ENCODE data around the gene RAB3IL1. TPM values are rescaled to one million over a fixed set of nuclear protein-coding genes. Genes with fewer than 3 reads are reported as not detected.

The RAB3IL1 gene
- total RNA-seq, 1 experiment from 2014 or later, result 7.9 TPM

DNA sequence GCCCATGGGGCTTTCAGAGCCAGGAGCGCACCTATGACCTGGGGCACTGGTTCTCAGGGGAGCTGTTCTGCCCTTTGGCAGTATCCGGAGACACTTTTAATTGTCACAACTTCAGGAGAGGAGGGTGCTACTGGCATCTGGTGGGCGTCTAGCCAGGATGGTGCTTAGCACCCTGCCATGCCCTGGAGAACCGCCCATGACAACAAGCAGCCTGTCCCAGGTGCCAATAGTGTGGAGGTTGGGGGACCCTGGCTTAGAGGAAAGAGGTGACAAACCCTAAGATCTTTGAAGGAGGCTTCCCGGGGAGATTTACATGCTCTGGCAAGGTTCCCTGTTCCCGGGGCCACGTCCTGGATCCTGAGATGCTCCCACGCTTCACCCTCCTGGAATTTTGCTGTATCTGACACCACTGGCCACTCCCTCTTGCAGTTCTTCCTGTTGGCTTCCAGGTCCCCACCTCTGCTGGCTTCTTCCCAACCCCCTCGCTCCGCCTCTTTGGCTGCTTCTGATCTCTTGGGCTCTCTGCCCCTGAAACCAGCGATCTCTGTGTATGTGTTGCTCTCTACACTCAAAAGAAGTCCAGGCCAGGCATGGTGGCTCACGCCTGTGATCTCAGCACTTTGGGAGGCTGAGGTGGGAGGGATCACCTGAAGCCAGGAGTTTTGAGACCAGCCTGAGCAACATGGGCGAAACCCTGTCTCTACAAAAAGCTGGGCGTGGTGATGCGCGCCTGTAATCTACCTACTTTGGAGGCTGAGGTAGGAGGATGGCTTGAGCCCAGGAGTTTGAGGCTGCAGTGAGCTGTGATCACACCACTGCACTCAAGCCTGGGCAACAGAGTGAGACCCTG is 57.1 kb downstream of the RAB3IL1 start:
- ChIA-PET POLR2A (ENCODE audit: unreplicated experiment) (no interaction called here), CTCF (no interaction called here)
- H3K79me2 ChIP-seq (ENCODE audit: low read length), result no peaks in the 10 kb centered on the region
- no peaks in the 10 kb centered on the region for H3K27me3 ChIP-seq (ENCODE audit: low read length)
- no peak overlapping the region for H3K27ac ChIP-seq (ENCODE audit: low read length)
- H4K20me1 ChIP-seq (ENCODE audit: low read length), result 0 out of 2 replicates have a peak, but pooled peaks cover 3% of the 10 kb centered on the region
- DNase-seq (peak; percentile 20), ATAC-seq (peak; percentile 18; the same call in 1 of the 2 replicates)
- intact Hi-C loops (cut with micrococcal nuclease), result no loop called here
- H3K9ac ChIP-seq (ENCODE audit: low read length), result no peak overlapping the region
- no peak for TF ChIP-seq EZH2 (IDR thresholded peaks at IDR 0.05; ENCODE audit: low read length, unreplicated experiment)
- TF ChIP-seq CTCF (conservative IDR thresholded peaks at IDR 0.05; ENCODE audit: low read depth, low read length), result no peak
- TF ChIP-seq EZH2phosphoT487 (IDR thresholded peaks at IDR 0.05; ENCODE audit: borderline replicate concordance, low read length), result no peak
- H3F3A ChIP-seq (ENCODE audit: low read length, unreplicated experiment), result no peaks in the 10 kb centered on the region
- H3K9me2 ChIP-seq (replicated peaks; ENCODE audit: low read length), result no peaks in the 10 kb centered on the region
- no peak overlapping the region for H2AFZ ChIP-seq (ENCODE audit: low read length)
- no peak overlapping the region for H3K4me2 ChIP-seq (ENCODE audit: low read length)
- no peaks in the 10 kb centered on the region for H3K4me1 ChIP-seq (ENCODE audit: insufficient read depth, low read length)
- no TSS peak for BruUV-seq (replicated peaks)
- no peaks in the 10 kb centered on the region for H3K9me3 ChIP-seq (ENCODE audit: low read length)
- peaks cover 12% of the 10 kb centered on the region for H3K36me3 ChIP-seq (ENCODE audit: low read depth, low read length)
- no peak overlapping the region for H3K4me3 ChIP-seq (ENCODE audit: low read length)

- peaks cover 12% of the 10 kb centered on the region for H3K36me3 ChIP-seq (ENCODE audit: low read depth, low read length)
- H3K9ac ChIP-seq (ENCODE audit: low read length), result no peak overlapping the region
- CTCF ChIA-PET, result no interaction called here
- no peaks in the 10 kb centered on the region for H3K79me2 ChIP-seq (ENCODE audit: low read length)
- H3F3A ChIP-seq (ENCODE audit: low read length, unreplicated experiment), result no peaks in the 10 kb centered on the region
- ATAC-seq (peak; percentile 42), DNase-seq (no peak)
- TF ChIP-seq EZH2phosphoT487 (IDR thresholded peaks at IDR 0.05; ENCODE audit: borderline replicate concordance, low read length), result no peak
- TF ChIP-seq EZH2 (IDR thresholded peaks at IDR 0.05; ENCODE audit: low read length, unreplicated experiment), result no peak
- no peak for TF ChIP-seq CTCF (conservative IDR thresholded peaks at IDR 0.05; ENCODE audit: low read depth, low read length)
- H3K27me3 ChIP-seq (ENCODE audit: low read length), result no peaks in the 10 kb centered on the region
- 0 out of 2 replicates have a peak, but pooled peaks cover 3% of the 10 kb centered on the region for H4K20me1 ChIP-seq (ENCODE audit: low read length)
- H3K9me2 ChIP-seq (replicated peaks; ENCODE audit: low read length), result no peaks in the 10 kb centered on the region
- H3K4me1 ChIP-seq (ENCODE audit: insufficient read depth, low read length), result no peaks in the 10 kb centered on the region
- POLR2A ChIA-PET (ENCODE audit: unreplicated experiment), result no interaction called here
- no peaks in the 10 kb centered on the region for H3K9me3 ChIP-seq (ENCODE audit: low read length)
- intact Hi-C loops (cut with micrococcal nuclease), result no loop called here
- no peak overlapping the region for H2AFZ ChIP-seq (ENCODE audit: low read length)
- no peak overlapping the region for H3K4me2 ChIP-seq (ENCODE audit: low read length)
- no peak overlapping the region for H3K4me3 ChIP-seq (ENCODE audit: low read length)
- no peak overlapping the region for H3K27ac ChIP-seq (ENCODE audit: low read length)
- BruUV-seq (replicated peaks), result no TSS peak
Measured at GRCh38 chr11:61855939-61856680, 61.3 kb downstream of the RAB3IL1 start.
